RCC 7860 (cell line): ENCODE data around the gene PLCG2.
"Not testable (repeated sequence)": the region's sequence is repeated elsewhere in the genome, so short reads cannot be mapped to it uniquely, and the experiment has no call there.

ENCODE experiments used
- DNase-seq: peaks from one replicate; pipeline ENCODE4 v3.0.0-alpha.2; 2015; ENCODE audit warnings: low spot score
- FAIRE-seq: peaks from 2 replicates; lab custom pipeline; 2012; peaks lifted over from hg19 to GRCh38; lab: Jason Lieb, UNC

The PLCG2 gene

GRCh38 chr16:81786868-81787267 lies 7.8 kb downstream of the PLCG2 start:
- DNase-seq, result no peak
- FAIRE-seq, result no peak

DNA sequence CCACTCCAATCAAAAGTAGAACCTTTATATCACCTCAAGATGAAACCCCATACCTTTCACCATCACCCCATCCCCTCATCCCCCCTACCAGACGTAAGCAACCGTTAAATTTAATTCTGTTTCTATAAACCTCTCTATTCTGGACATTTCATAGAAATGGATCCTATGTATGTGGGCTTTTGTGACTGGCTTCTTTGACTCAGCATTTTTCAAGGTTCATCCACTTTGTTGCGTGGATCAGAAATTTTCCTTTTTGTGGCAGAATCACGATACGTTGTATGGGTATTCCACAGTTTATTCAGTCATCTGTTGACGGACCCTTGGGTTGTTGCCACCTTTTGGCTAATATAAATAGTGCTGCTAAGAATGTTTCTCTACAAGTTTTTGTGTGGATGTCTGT lies 8.6 kb downstream of the PLCG2 start:
- DNase-seq (no peak), FAIRE-seq (no peak)

DNA sequence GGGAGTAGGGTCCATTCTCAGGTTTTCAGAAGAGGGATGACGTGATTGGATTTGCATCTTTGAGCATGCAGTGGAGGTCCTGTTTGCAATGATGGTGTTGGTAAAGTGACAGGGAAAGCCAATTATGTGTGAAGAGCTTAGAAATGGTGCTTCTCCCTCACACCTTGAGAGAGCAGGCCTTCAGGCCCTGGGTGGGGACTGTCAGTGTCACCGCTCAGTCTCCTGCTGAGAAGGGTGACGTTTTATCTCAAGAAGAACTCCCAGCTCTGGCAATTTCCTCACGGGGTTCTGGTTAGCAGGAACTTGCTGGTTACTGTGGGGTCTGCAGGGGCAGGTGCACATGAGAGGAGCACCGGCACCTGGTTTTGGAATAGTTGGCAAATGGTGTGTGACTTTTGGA lies 11.2 kb downstream of the PLCG2 start:
- no peak for DNase-seq
- FAIRE-seq, result no peak

GRCh38 chr16:81790830-81791435 lies 11.8 kb downstream of the PLCG2 start:
- FAIRE-seq, result no peak
- no peak for DNase-seq

GRCh38 chr16:81792828-81793227 lies 13.7 kb downstream of the PLCG2 start:
- no peak for FAIRE-seq
- no peak for DNase-seq

- FAIRE-seq, result no peak
- no peak for DNase-seq
Observed at GRCh38 chr16:81795193-81795592, 16.1 kb downstream of the PLCG2 start.

DNA sequence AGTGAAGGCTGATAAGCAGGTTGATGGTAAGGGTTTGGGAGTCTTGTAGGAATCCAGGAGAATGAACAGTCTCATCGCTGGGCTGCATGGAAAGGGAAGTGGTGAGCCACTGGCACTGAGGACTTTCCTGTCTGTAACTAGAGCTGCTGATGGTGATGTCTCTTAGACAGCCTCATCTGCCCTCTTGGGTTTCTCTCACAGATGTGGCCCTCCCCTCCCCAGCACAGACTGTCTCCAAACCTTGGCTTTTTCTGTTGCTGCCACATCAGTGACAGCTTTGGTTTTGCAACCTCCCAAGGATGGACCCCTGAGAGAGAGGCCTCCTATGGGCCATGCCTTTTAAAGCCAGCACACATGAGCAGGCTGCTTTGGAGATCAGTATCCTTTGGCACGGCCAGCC lies 16.9 kb downstream of the PLCG2 start:
- no peak for DNase-seq
- FAIRE-seq, result no peak

DNA sequence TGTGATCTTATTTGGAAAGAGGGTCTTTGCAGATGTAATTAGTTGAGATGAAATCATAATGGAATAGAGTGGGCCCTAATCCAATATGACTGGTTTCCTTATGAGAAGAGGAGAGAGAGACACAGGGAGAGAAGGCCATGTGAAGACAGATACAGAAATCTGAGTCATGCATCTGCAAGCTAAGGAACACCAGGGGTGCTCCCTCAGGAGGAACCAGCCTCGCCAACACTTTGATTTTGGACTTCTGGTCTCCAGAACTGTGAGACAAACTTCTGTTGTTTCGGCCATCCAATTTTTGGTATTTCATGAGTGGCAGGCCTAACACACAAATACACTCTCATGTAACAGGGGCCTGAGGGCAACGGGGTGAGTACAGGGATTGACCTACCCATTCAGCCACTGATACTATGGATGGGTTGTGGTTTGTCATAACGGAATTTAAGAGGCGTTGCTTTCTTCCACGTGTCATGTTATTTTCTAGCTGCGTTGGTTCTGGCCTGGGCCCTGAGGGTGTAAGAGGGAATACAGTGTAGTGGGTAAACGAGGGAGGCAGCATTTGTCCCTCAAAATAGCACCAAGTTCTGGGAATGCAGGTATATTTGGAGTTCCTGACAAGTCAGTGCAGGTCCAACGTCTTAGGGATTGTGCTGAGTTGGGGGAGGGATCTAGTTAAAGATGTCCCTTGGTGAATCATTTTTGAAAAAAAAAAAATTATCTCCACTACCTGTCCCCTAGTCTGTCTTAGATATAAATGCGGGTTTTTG lies 17.7 kb downstream of the PLCG2 start:
- FAIRE-seq, result no peak

DNA sequence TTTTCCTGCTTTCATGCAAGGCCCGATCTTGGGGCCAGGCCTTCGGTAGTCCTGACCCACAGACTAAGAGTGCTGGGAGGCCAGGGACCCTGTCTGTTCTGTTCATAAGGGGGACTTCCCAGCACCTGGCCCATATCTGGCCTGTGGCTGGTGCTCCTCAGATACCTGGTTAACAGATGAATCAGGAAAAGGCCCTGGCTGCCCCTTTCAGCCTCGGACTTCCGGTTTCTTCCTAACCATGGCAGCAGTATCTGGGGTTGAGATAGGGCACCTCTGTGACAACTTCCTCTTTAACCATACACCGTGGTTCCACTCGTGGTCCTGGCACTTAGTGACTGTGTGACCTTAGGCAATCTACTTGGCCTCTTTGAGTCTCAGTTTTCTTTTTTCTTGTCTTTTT lies 18.4 kb downstream of the PLCG2 start:
- DNase-seq (no peak), FAIRE-seq (no peak)

More for the DNA sequence above, 17.7 kb downstream of the PLCG2 start:
- no peak for DNase-seq

DNA sequence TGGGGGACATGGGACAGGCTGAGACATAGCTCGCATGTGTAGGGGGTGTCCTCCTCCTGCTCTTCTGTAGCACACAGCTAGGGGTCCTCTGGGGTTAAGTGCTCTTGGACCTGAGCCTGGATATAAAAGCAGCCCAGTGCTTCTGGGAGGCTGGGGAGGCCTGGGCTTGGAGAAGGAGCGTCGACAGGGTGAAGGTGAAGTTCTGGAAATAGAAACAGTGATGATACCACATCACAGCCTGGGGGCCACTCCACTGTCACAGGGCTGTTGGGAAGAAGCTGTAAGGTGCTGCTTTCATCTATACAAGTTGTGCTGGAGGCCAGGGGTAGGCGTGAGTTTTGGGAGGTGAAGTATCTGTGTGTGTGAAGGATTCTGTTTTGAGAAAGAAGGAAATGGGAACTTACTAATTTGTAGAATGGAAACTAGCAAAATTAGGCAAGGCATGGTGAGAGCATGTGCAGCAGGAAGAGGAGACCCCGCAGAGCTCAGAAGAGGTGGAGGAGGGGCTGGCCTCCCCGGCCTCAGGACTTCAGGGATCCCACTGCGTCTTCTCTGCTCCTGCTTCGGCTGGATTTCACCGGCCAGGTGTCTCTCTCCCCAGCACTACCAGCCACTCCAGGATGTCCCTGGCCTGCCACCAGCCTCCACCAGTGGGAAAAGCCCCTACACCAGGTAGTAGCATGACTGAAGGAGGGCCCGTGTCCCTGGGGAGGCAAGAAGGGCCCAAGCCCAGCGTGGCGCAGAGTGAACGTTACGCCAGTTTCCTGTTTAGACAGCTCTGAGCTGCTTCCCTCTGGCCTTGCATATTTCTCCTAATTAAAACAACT lies 19.4 kb downstream of the PLCG2 start:
- no peak for FAIRE-seq
- DNase-seq, result no peak

GRCh38 chr16:81799138-81799504 lies 20.0 kb downstream of the PLCG2 start:
- FAIRE-seq (no peak), DNase-seq (no peak)

GRCh38 chr16:81801724-81802123 lies 22.6 kb downstream of the PLCG2 start:
- not testable (repeated sequence) for DNase-seq, FAIRE-seq

GRCh38 chr16:81803332-81803731 lies 24.2 kb downstream of the PLCG2 start:
- no peak for FAIRE-seq
- DNase-seq, result no peak

DNA sequence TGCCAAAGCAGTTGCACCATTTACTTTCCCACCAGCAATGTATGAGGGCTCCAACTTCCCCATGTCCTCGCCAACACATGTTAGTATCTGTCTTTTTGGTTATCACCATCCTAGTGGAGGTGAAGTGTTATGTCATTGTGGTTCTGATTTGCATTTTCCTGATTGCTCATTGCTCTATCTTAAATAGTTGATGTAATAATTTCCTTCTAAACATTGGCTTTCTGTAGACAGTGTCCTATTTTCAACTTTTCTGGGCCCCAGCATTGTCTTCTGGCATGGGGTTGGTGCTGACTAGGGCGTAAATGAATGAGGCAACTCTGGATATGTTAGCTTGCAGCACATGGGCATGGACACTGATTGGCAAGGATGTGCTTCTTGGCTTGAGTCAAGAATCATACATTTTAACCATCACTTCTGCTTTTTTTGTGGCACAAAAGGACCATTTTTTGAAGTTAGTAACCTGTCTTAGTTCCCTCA lies 25.1 kb downstream of the PLCG2 start:
- DNase-seq (no peak), FAIRE-seq (no peak)

DNA sequence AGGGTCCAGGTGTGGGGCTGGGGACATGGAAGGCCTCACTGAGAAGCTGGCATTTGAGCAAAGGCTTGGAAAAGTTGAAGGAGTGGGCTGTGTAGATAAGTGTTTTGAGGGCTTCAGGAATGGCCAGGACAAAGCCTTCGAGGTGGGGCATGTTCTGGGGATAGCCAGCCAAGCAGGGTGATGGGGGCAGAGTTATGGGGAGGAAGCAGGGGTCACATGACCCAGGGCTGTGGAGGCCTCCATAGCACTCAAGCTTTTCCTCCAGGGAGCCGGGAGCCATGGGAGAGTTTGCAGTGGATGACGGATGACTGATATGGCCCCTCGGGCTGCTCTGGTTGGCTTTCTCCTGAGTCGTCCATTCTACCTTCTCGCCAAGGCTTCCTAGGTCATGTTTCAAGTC lies 27.6 kb downstream of the PLCG2 start:
- FAIRE-seq (no peak), DNase-seq (no peak)

DNA sequence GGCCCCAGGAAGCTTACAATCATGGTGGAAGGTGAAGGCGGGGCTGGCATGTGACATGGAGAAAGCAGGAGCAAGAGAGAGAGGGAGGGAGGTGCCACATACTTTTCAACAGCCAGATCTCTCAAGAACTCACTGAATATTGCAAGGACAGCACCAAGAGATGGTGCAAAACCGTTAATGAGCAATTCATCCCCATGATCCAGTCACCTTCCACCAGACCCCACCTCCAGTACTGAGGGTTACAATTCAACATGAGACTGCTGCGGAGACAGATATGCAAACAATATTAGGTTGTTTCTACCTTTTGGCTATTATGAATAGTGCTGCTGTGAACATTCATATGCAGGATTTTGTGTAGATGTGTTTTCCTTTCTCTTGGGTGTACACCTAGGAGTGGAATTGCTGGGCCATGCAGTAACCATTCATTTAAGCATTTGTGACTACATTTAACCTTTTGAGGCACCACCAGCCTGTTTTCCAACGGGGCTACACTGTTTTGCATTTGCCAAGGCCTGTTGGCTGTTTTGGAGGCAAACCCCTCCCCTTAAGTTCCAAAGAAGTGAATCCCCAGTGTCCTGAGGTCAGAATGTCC lies 28.8 kb downstream of the PLCG2 start:
- DNase-seq, result no peak
- no peak for FAIRE-seq

GRCh38 chr16:81808933-81809480 lies 29.9 kb downstream of the PLCG2 start:
- no peak for FAIRE-seq
- no peak for DNase-seq

- no peak for DNase-seq
- FAIRE-seq, result no peak
Observed at GRCh38 chr16:81809567-81809966, 30.5 kb downstream of the PLCG2 start.

GRCh38 chr16:81810361-81810760 lies 31.3 kb downstream of the PLCG2 start:
- no peak for DNase-seq
- no peak for FAIRE-seq

GRCh38 chr16:81810894-81811538 lies 31.9 kb downstream of the PLCG2 start:
- no peak for FAIRE-seq
- DNase-seq, result no peak

- FAIRE-seq (no peak), DNase-seq (no peak)
Observed at GRCh38 chr16:81813648-81814047, 34.6 kb downstream of the PLCG2 start.
